ENCODE data around the gene SLITRK5.

The SLITRK5 gene

GRCh38 chr13:87698268-87698667, 27.1 kb downstream of the SLITRK5 start:
- DNase-seq (ENCODE audit: low read depth in 2 of 2, low spot score in 1 of 2): no peak

- DNase-seq (ENCODE audit: low read depth in 2 of 2, low spot score in 1 of 2): no peak
Measured at GRCh38 chr13:87709947-87710346, 38.8 kb downstream of the SLITRK5 start.

GRCh38 chr13:87712012-87712411, 40.8 kb downstream of the SLITRK5 start:
- no peak for DNase-seq (ENCODE audit: low read depth in 2 of 2, low spot score in 1 of 2)

Measured in stimulated activated CD8-positive, alpha-beta memory T cell treated with anti-CD3 and anti-CD28 coated beads, Interleukin-4, amount 100 ng/mL, for 1 hour (primary cell).